Measurements from ENCODE around the gene DNAJA2.

- TF ChIP-seq CTCF (conservative IDR thresholded peaks at IDR 0.05 in 1 of 2, IDR thresholded peaks at IDR 0.05 in 1 of 2; ENCODE audit: extremely low read depth in 1 of 2, insufficient read depth in 1 of 2, low read depth in 1 of 2, low read length in 2 of 2) (no peak), EZH2 (IDR thresholded peaks at IDR 0.05; ENCODE audit: borderline replicate concordance, low read length) (no peak)
These were observed 49.1 kb downstream of the DNAJA2 start for GRCh38 chr16:46924402-46924801.
